Stimulated activated CD4-positive, alpha-beta T cell treated with anti-CD3 and anti-CD28 coated beads, Interleukin-12 subunit alpha, Interleukin-12 subunit beta, amount 100 ng/mL, for 4 hours (primary cell): Measurements from ENCODE around the gene EPHB4.
A peak's percentile ranks its signal among the peaks of the same experiment; 100 is the strongest.
"Not testable (repeated sequence)": the region's sequence is repeated elsewhere in the genome, so short reads cannot be mapped to it uniquely, and the experiment has no call there.

Source experiments
- DNase-seq: peaks from one replicate; pipeline ENCODE4 v3.0.0-alpha.2; 2020

Gene EPHB4

DNA sequence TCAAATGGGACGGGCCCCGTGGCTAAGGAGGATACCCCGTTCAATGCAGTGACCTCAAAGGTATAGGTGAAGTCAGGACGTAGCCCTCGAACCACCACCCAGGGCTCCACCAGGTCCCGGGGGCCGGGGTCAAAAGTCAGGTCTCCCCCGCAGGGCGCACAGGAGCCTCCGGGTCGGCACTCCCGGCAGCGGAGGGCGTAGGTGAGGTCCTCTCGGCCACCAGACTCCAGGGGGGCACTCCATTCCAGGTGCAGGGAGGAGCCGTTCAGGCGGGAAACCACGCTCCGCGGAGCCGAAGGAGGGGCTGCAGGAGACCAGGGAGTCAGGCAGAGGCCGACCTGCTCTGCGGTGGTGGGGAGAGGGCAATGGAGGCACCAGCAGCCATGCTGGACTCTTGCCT is 7.7 kb downstream of the EPHB4 start:
- no peak for DNase-seq

- DNase-seq, result no peak
Observed at GRCh38 chr7:100818825-100819224, 8.5 kb downstream of the EPHB4 start.

DNA sequence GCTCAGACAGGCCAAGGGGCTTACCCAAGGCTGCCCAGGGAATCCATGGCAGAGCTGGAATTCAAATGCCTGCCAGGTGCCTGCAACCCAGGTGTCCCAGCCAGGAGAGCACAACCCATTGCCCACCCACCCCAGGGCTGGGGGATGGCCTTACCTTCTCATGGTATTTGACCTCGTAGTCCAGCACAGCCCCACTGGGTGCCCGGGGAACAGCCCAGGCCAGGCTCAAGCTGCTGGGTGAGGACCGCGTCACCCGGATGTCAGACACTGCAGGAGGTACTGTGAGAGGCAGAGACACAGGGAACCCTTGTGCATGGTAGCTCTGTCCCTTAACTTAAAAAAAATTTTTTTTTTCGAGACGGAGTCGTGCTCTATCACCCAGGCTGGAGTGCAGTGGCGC is 9.0 kb downstream of the EPHB4 start:
- no peak for DNase-seq

DNA sequence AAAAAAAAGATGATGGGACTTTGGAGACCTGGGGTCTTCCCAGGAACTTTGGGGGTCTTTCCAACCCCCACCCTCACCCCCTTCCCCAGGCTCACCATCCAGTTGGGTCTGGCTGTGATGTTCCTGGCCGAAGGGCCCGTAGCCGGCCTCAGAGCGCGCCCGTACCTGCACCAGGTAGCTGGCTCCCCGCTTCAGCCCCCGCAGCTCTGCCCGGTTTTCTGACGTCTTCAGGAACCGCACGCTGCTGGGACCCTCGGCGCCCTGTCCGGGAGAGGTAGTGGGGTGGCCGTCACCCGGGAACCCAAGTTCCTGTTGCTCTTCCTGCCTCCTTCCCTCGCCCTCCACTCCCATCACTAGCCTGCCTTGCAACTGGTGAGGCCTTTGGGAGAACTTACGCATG is 10.2 kb downstream of the EPHB4 start:
- no peak for DNase-seq

DNA sequence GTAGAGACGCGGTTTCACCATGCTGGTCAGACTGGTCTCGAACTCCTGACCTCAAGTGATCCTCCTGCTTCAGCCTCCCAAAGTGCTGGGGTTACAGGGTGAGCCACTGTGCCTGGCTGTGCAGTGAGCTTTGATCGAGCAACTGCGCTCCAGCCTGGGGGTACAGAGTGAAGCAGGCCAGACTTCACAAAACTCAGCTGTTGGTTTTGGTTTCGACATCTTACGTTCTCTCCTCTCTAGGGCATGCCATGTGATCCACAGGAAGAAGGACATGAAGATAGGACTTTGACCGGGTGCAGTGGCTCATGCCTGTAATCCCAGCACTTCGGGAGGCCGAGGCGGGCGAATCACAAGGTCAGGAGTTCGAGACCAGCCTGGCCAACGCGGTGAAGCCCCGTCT is 10.8 kb downstream of the EPHB4 start:
- not testable (repeated sequence) for DNase-seq

- no peak for DNase-seq
Observed at GRCh38 chr7:100812729-100813128, 14.6 kb downstream of the EPHB4 start.

DNA sequence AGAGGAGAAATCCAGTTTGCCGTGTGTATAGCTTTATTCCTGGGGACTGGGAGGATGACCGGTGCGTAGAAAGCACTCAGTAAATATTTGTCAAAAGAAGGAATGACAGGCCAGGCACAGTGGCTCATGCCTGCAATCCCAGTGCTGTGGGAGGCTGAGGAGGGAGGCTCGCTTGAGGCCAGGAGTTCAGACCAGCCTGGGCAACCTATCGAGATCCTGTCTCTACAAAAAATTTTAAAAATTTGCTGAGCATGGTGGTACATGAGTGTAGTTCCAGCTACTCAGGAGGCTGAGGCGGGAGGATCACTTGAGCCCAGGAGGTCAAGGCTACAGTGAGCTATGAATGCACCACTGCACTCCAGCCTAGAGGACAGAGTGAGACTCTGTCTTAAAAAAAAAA is 15.8 kb downstream of the EPHB4 start:
- DNase-seq, result no peak

GRCh38 chr7:100808354-100808875 is 18.9 kb downstream of the EPHB4 start:
- DNase-seq, result no peak

- DNase-seq, result not testable (repeated sequence)
Observed at GRCh38 chr7:100806883-100807282, 20.4 kb downstream of the EPHB4 start.

- DNase-seq, result no peak
Observed at GRCh38 chr7:100806276-100806675, 21.0 kb downstream of the EPHB4 start.

DNA sequence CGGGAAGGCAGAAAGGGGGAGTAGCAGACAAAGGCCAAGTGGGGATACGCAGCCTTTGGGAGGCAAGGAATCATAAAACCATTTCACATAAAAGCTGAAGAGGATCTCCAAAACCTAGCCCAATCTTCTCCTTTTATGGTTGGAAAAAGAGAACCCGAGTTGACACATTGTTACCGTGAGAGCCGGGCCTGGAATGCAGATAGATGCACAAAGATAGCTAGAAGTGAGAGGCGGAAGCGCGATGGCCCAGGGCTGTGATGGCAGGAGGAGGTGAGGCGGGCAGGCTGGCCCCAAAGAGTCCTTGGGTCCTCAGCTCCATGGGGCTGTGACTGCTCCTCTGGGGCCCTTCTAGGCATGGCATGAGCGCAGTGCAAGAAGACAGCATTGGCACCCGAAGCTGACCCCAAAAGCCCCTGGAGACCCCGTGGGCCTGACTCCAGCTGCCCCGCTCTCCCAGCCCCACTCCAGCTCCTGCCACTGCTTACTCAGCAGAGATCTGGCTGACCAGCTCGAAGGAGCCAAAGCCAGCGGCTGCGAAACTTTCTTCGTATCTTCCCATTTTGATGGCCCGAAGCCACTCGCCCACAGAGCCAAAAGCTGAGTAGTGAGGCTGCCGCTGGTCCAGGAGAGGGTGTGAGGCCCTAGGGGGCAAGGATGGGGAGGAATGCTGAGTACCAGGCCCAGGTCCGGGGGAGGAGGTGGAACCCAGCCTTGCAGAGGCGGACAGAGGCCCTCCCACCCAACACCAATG is 22.5 kb downstream of the EPHB4 start:
- DNase-seq, result no peak

GRCh38 chr7:100803398-100804161 is 23.7 kb downstream of the EPHB4 start:
- DNase-seq, result no peak

DNA sequence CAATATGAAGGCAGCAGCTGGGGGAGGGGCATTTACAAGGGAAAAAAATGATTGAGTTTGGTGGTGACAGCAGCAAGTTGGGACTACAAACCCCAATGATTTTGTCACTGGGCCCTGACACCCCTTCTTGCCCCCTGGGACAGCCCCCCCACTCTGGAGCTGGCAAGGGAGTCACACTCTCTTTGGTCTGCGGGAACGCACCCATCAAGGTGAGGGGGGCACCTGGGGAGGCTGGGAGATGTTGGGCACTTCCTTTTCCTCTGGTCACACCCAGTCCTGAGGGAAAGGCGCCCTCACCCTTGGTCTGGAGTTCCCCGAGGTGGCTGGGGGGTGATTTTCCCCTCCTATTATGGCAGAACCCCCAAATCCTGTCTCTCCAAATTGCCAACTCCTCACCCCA is 24.4 kb downstream of the EPHB4 start:
- DNase-seq, result no peak

DNA sequence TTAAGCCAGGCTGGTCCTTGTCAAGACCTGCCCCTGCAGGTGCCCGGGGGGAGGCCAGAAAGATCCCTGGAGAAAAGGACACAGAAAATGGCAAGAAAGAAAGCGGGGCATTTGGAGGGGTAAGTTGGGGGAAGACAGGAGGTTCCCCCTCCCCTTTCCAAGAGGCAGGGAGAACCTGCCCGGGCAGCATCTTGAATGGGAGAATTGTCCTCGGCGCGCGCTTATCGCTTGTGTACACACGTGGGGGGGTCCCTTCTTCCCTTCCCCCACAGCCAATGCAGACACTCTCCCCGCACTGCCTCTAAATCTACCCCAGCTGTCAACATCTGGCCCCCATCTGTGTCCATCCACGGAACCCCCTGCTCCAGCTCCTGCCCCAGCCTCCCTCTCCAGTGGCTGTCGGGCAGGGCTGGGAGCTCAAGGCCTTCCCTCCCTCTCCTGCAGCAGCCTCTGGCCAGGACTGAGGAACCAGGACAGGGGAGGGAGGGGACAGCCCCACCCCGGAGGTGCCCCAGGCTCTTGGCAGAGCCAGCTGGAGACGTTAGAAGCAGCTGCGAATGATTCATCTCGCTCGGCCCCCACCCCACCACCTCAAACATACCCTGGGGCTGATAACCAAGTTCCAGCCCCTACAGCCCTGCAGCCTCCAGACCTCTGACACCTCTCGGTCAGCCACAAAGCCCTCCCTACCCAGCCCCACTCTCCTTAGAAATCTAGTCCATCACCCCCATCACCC is 25.3 kb downstream of the EPHB4 start:
- no peak for DNase-seq

- peak; percentile 39 for DNase-seq
Observed at GRCh38 chr7:100799037-100799896, 28.1 kb downstream of the EPHB4 start.

DNA sequence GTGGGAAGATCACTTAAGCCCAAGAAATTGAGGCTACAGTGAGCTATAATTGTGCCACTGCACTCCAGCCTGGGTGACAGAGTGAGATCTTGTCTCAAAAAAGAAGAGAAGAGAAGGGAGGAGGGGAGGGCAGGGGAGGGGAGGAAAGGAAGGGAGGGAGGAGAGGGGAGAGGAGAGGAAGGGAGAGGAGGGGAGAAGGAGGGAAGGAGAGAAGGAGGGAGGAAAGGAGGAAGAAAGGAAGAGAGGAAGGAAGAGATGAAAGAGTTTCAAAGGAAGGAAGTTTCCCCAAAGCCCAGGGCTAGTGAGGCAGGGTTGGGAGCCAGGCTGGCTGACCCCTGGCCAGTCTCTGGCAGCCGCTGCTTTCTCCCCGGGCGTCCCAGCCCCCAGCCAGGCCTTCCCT is 32.6 kb downstream of the EPHB4 start:
- no peak for DNase-seq

- DNase-seq, result no peak
Observed at GRCh38 chr7:100793806-100794660, 33.3 kb downstream of the EPHB4 start.

DNA sequence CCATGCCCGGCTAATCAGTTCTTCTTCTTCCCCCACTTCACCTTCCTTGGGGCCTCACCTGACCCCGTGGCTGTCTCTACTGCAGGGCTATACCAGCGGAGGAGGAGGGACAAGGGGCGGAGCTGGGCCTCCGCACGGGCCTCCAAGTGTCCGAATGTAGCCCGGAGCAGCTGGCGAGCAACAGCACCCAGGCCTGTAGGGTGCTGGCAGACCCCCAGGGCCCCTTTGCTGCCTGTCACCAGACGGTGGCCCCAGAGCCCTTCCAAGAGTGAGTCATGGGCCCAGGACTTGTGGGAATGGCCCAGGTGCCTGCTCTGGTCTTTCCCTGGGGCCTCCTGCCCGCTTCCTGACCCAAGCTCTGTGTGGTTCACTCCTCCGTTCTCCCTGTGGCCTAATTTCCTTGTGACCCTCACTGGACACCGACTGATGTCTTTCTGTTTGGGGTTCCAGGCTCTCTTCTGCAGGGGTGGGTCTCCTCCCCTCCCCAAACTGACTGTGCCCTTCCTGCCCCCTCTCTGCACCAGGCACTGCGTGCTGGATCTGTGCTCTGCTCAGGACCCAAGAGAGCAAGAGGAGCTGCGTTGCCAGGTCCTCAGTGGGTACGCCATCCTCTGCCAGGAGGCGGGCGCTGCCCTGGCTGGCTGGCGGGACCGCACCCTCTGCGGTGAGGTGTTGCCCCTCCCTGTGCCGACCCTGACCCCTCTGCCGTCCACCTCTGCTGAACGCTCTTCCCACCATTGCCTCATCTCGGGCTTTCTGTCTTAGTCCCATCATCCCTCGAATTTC is 35.2 kb downstream of the EPHB4 start:
- DNase-seq, result no peak

GRCh38 chr7:100789055-100789454 is 38.3 kb downstream of the EPHB4 start:
- no peak for DNase-seq

DNA sequence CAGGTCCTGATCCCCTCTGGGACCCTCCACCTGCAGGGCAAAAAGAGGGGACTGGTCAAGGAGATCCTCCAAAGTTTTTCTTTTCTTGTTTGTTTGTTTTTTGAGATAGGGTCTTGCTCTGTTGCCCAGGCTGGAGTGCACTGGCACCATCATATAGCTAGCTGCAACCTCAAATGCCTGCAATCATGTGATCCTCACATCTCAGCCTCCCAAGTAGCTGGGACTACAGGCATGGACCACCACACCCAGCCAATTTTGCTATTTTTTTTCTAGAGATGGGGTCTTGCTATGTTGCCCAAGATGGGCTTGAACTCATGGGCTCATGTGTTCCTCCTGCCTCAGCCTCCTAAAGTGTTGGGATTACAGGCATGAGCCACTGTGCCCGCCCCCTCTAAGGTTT is 41.0 kb downstream of the EPHB4 start:
- no peak for DNase-seq

GRCh38 chr7:100785878-100786277 is 41.4 kb downstream of the EPHB4 start:
- no peak for DNase-seq
